Superior temporal gyrus (tissue), 1 donor: Measurements from ENCODE around the gene LPXN.
A peak's percentile ranks its signal among the peaks of the same experiment; 100 is the strongest.

Experiments used
- DNase-seq: peaks from one replicate; pipeline ENCODE4 v3.0.0-alpha.2; 2016; ENCODE audit errors: extremely low spot score

The LPXN gene

GRCh38 chr11:58575377-58576020 is at the start of gene LPXN:
TSS of gene LPXN (minus strand) at chr11:58575856. CDS start at chr11:58575772, 84 bp downstream.
- DNase-seq, result peak; percentile 74

GRCh38 chr11:58625086-58625485 is 49.4 kb upstream of the LPXN start:
- no peak for DNase-seq

- DNase-seq, result no peak
These were observed 46.7 kb upstream of the LPXN start, which contains the start of gene CNTF for GRCh38 chr11:58622344-58622743. TSS of gene CNTF (plus strand) at chr11:58622665. CDS start at chr11:58622753, 88 bp downstream.

- DNase-seq, result no peak
These were observed 46.1 kb upstream of the LPXN start for GRCh38 chr11:58621586-58622262.

- peak; percentile 28 for DNase-seq
These were observed 42.4 kb upstream of the LPXN start for GRCh38 chr11:58617976-58618557.

GRCh38 chr11:58616594-58616993 is 40.9 kb upstream of the LPXN start:
- DNase-seq, result peak; percentile 23

- DNase-seq, result no peak
These were observed 39.9 kb upstream of the LPXN start for GRCh38 chr11:58615559-58615958.

GRCh38 chr11:58613228-58613627 is 37.6 kb upstream of the LPXN start:
- no peak for DNase-seq

- DNase-seq, result no peak
These were observed 34.1 kb upstream of the LPXN start for GRCh38 chr11:58609723-58610122.

- DNase-seq, result no peak
These were observed 32.7 kb upstream of the LPXN start for GRCh38 chr11:58608331-58608730.

- DNase-seq, result no peak
These were observed 31.5 kb upstream of the LPXN start for GRCh38 chr11:58606930-58607714.

- no peak for DNase-seq
These were observed 24.9 kb upstream of the LPXN start for GRCh38 chr11:58600510-58600909.

- DNase-seq, result no peak
These were observed 22.0 kb upstream of the LPXN start for GRCh38 chr11:58597486-58598144.

- no peak for DNase-seq
These were observed 21.0 kb upstream of the LPXN start for GRCh38 chr11:58596621-58597020.

GRCh38 chr11:58594826-58595225 is 19.2 kb upstream of the LPXN start:
- no peak for DNase-seq

GRCh38 chr11:58592760-58593472 is 17.3 kb upstream of the LPXN start:
- DNase-seq, result no peak

- DNase-seq, result no peak
These were observed 16.0 kb upstream of the LPXN start for GRCh38 chr11:58591659-58592058.

GRCh38 chr11:58586998-58587397 is 11.3 kb upstream of the LPXN start:
- DNase-seq, result no peak

- DNase-seq, result no peak
These were observed 6.8 kb upstream of the LPXN start for GRCh38 chr11:58582437-58582836.

- peak; percentile 27 for DNase-seq
These were observed 4.7 kb upstream of the LPXN start for GRCh38 chr11:58580311-58580710.
